ENCODE data around the gene HOOK2. TPM values are rescaled to one million over a fixed set of nuclear protein-coding genes. Genes with fewer than 3 reads are reported as not detected.

Gene HOOK2
- polyA plus RNA-seq, 3 donors: 0.55 to 28.6 (median 1.1) TPM

DNA sequence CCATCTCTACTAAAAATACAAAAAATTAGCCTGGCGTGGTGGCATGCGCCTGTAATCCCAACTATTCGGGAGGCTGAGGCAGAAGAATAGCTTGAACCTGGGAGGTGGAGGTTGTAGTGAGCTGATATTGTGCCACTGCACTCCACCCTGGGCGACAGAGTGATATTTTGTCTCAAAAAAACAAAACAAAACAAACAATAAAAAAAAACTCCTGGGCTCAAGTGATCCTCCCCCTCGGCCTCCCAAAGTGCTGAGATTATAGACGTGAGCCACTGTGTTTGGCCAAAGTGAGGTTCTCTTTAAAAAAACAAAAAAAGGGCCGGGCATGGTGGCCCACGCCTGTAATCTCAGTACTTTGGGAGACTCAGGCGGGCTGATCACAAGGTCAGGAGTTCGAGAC, 12.1 kb upstream of the HOOK2 start:
- Mint-ChIP-seq H3K9me3 (peaks cover 0 to 5% (median 0%) of the 10 kb centered on the region in 7 donors), H3K27ac (peak overlapping the region in 1 of 7 donors; percentile 100)

DNA sequence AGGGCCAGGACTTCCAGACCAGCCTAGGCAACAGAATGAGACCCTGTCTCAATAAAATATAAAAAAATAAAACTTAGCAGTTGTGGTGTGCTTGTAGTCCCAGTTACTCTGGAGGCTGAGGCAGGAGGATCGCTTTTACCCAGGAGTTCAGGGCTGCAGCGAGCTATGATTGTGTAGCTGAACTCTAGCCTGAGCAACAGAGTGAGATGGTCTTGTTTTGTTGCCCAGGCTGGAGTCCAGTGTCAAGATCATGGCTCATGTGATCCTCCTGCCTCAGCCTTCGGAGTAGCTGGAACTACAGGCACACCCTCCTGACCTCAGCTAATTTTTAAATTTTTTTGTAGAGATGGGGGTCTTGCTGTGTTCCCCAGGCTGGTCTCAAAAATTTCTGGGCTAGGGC, 11.6 kb upstream of the HOOK2 start:
- peak overlapping the region; percentile 76 for H3K4me2 ChIP-seq (replicated peaks; ENCODE audit: extremely low read depth, low read length, poor library complexity, severe bottlenecking)
- Mint-ChIP-seq H3K9me3 (peaks cover 0 to 5% (median 0%) of the 10 kb centered on the region in 7 donors), H3K4me1 (peaks cover 31% of the 10 kb centered on the region), H3K36me3 (peaks cover 0 to 2% of the 10 kb centered on the region in 2 donors), H3K27me3 (ENCODE audit: low read depth in 3 of 3) (peaks cover 0 to 1% (median 0%) of the 10 kb centered on the region in 3 donors), H3K27ac (peak overlapping the region in 1 of 7 donors; percentile 100), H3K4me3 (peak overlapping the region; percentile 55 to 65)
- intact Hi-C loops (cut with micrococcal nuclease): loop anchor here (10.0 kb wide), 1 partner anchor 1058 kb away; no protein-coding TSS in a partner anchor
- peaks cover 6% of the 10 kb centered on the region for H4K20me1 ChIP-seq (ENCODE audit: insufficient read depth, low read length)
- H3K4me3 ChIP-seq (replicated peaks in 1 of 3; ENCODE audit: low read depth in 2 of 3, low read length in 3 of 3): peak overlapping the region in 2 of 3 experiments; percentile 23 to 100
- no peaks in the 10 kb centered on the region for H3K27me3 ChIP-seq (ENCODE audit: control insufficient read depth in 2 of 2, insufficient read depth in 2 of 2, low read length in 2 of 2)
- no peaks in the 10 kb centered on the region for H3K9me3 ChIP-seq (replicated peaks in 1 of 2; ENCODE audit: control insufficient read depth in 1 of 2, insufficient read depth in 1 of 2, low read length in 2 of 2)
- H3K9ac ChIP-seq (ENCODE audit: insufficient read depth, low read length, poor library complexity, severe bottlenecking): peak overlapping the region; percentile 94
- H3K27ac ChIP-seq (ENCODE audit: low read depth in 1 of 2, low read length in 2 of 2): peak overlapping the region; percentile 95 to 100
- H3K79me2 ChIP-seq (ENCODE audit: insufficient read depth, low read length): peaks cover 50% of the 10 kb centered on the region
- TF ChIP-seq, protein P1, sequence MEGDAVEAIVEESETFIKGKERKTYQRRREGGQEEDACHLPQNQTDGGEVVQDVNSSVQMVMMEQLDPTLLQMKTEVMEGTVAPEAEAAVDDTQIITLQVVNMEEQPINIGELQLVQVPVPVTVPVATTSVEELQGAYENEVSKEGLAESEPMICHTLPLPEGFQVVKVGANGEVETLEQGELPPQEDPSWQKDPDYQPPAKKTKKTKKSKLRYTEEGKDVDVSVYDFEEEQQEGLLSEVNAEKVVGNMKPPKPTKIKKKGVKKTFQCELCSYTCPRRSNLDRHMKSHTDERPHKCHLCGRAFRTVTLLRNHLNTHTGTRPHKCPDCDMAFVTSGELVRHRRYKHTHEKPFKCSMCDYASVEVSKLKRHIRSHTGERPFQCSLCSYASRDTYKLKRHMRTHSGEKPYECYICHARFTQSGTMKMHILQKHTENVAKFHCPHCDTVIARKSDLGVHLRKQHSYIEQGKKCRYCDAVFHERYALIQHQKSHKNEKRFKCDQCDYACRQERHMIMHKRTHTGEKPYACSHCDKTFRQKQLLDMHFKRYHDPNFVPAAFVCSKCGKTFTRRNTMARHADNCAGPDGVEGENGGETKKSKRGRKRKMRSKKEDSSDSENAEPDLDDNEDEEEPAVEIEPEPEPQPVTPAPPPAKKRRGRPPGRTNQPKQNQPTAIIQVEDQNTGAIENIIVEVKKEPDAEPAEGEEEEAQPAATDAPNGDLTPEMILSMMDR (IDR thresholded peaks at IDR 0.05): no peak
- no peaks in the 10 kb centered on the region for H3K36me3 ChIP-seq (replicated peaks in 1 of 2; ENCODE audit: control insufficient read depth in 1 of 2, insufficient read depth in 2 of 2, low read length in 2 of 2)
- peak in 1 of 3 donors; percentile 31 for DNase-seq
- 100% methylated on average over 1 of the region's 3 CpGs for WGBS (ENCODE audit: insufficient coverage)
- H3K4me1 ChIP-seq (ENCODE audit: control insufficient read depth in 1 of 2, insufficient read depth in 2 of 2, low read length in 2 of 2): peaks cover 76 to 80% of the 10 kb centered on the region in 2 donors
- no peak overlapping the region for H2AFZ ChIP-seq (ENCODE audit: insufficient read depth, low read depth, low read length, poor library complexity, severe bottlenecking)

More for the DNA sequence above, 12.1 kb upstream of the HOOK2 start:
- Mint-ChIP-seq H3K36me3 (peaks cover 0 to 2% of the 10 kb centered on the region in 2 donors), H3K27me3 (ENCODE audit: low read depth in 3 of 3) (peaks cover 0 to 1% (median 0%) of the 10 kb centered on the region in 3 donors), H3K4me1 (peaks cover 28% of the 10 kb centered on the region), H3K4me3 (peak overlapping the region; percentile 55 to 95)
- H3K4me2 ChIP-seq (replicated peaks; ENCODE audit: extremely low read depth, low read length, poor library complexity, severe bottlenecking): peak overlapping the region; percentile 99
- H3K27me3 ChIP-seq (ENCODE audit: control insufficient read depth in 2 of 2, insufficient read depth in 2 of 2, low read length in 2 of 2): no peaks in the 10 kb centered on the region
- no peak for DNase-seq
- no peaks in the 10 kb centered on the region for H3K36me3 ChIP-seq (replicated peaks in 1 of 2; ENCODE audit: control insufficient read depth in 1 of 2, insufficient read depth in 2 of 2, low read length in 2 of 2)
- peaks cover 11% of the 10 kb centered on the region for H4K20me1 ChIP-seq (ENCODE audit: insufficient read depth, low read length)
- TF ChIP-seq, protein P1 (IDR thresholded peaks at IDR 0.05): no peak
- peaks cover 73 to 75% of the 10 kb centered on the region in 2 donors for H3K4me1 ChIP-seq (ENCODE audit: control insufficient read depth in 1 of 2, insufficient read depth in 2 of 2, low read length in 2 of 2)
- peaks cover 55% of the 10 kb centered on the region for H3K79me2 ChIP-seq (ENCODE audit: insufficient read depth, low read length)
- H3K27ac ChIP-seq (ENCODE audit: low read depth in 1 of 2, low read length in 2 of 2): peak overlapping the region; percentile 95 to 100
- H3K9me3 ChIP-seq (replicated peaks in 1 of 2; ENCODE audit: control insufficient read depth in 1 of 2, insufficient read depth in 1 of 2, low read length in 2 of 2): no peaks in the 10 kb centered on the region
- WGBS (ENCODE audit: insufficient coverage): 91% methylated on average over 6 of the region's 10 CpGs
- intact Hi-C loops (cut with micrococcal nuclease): loop anchor here (10.0 kb wide), 1 partner anchor 1057 kb away; no protein-coding TSS in a partner anchor
- peak overlapping the region; percentile 94 for H3K9ac ChIP-seq (ENCODE audit: insufficient read depth, low read length, poor library complexity, severe bottlenecking)
- no peak overlapping the region for H2AFZ ChIP-seq (ENCODE audit: insufficient read depth, low read depth, low read length, poor library complexity, severe bottlenecking)
- H3K4me3 ChIP-seq (replicated peaks in 1 of 3; ENCODE audit: low read depth in 2 of 3, low read length in 3 of 3): peak overlapping the region in 1 of 3 experiments; percentile 100

All from CD14-positive monocyte (primary cell).